H9 (cell line): Measurements from ENCODE around the gene RLN3. TPM values are rescaled to one million over a fixed set of nuclear protein-coding genes. Genes with fewer than 3 reads are reported as not detected.

Source experiments
- DNase-seq: peaks from one replicate; pipeline ENCODE4 v3.0.0-alpha.2; 2017
- H2AFZ ChIP-seq: one replicate; pipeline ENCODE4 v1.6.1; 2013; ENCODE audit warnings: mild to moderate bottlenecking, low read length, control low read depth, moderate library complexity
- H2AK5ac ChIP-seq: 2 replicates; pipeline ENCODE4 v1.6.1; 2013; ENCODE audit warnings: low read length, control low read depth, mixed read lengths; ENCODE audit not compliant: insufficient read length
- H2BK120ac ChIP-seq: one replicate; pipeline ENCODE4 v1.6.1; 2013; ENCODE audit warnings: low read depth, mild to moderate bottlenecking, low read length, control low read depth, inconsistent platforms; ENCODE audit not compliant: poor library complexity, severe bottlenecking
- H2BK12ac ChIP-seq: 2 replicates; pipeline ENCODE4 v1.6.1; 2013; ENCODE audit warnings: low read length, control low read depth, mixed read lengths, low read depth; ENCODE audit not compliant: insufficient read length
- H2BK15ac ChIP-seq: 2 replicates; pipeline ENCODE4 v1.6.1; 2013; ENCODE audit warnings: low read depth, low read length, control low read depth
- H2BK20ac ChIP-seq: one replicate; pipeline ENCODE4 v1.6.1; 2013; ENCODE audit warnings: low read depth, mild to moderate bottlenecking, low read length, control low read depth, inconsistent platforms; ENCODE audit not compliant: poor library complexity, severe bottlenecking
- H2BK5ac ChIP-seq: 2 replicates; pipeline ENCODE4 v1.6.1; 2013; ENCODE audit warnings: low read length, control low read depth, mixed read lengths; ENCODE audit not compliant: insufficient read length
- H3K14ac ChIP-seq: 2 replicates; pipeline ENCODE4 v1.6.1; 2013; ENCODE audit warnings: low read length, control low read depth; ENCODE audit not compliant: insufficient read depth
- H3K18ac ChIP-seq: 2 replicates; pipeline ENCODE4 v1.6.1; 2013; ENCODE audit warnings: low read depth, mild to moderate bottlenecking, mixed read lengths, low read length, control low read depth; ENCODE audit not compliant: insufficient read length
- H3K23ac ChIP-seq: 2 replicates; pipeline ENCODE4 v1.6.1; 2013; ENCODE audit warnings: low read length, control low read depth, mixed read lengths, low read depth; ENCODE audit not compliant: insufficient read length
- H3K23me2 ChIP-seq: 2 replicates; pipeline ENCODE4 v1.6.1; 2013; ENCODE audit warnings: low read depth, mild to moderate bottlenecking, mixed read lengths, low read length, control low read depth; ENCODE audit not compliant: insufficient read length, poor library complexity, severe bottlenecking
- H3K27ac ChIP-seq: 2 replicates; pipeline ENCODE4 v1.5.1; 2013; ENCODE audit warnings: low read length, control low read depth, mixed read lengths, low read depth; ENCODE audit not compliant: insufficient read length
- H3K27me3 ChIP-seq: 2 replicates; pipeline ENCODE4 v1.6.1; 2013; ENCODE audit warnings: low read length, control low read depth, inconsistent platforms; ENCODE audit not compliant: insufficient read depth
- H3K4ac ChIP-seq: 2 replicates; pipeline ENCODE4 v1.6.1; 2013; ENCODE audit warnings: low read depth, mild to moderate bottlenecking, control low read depth, inconsistent platforms, low read length, moderate library complexity
- H3K4me1 ChIP-seq: 2 replicates; pipeline ENCODE4 v1.6.1; 2013; ENCODE audit warnings: low read length, control low read depth, inconsistent platforms; ENCODE audit not compliant: insufficient read depth
- H3K4me2 ChIP-seq: 2 replicates; pipeline ENCODE4 v1.6.1; 2013; ENCODE audit warnings: low read length, control low read depth, mixed read lengths; ENCODE audit not compliant: insufficient read length, insufficient read depth
- H3K56ac ChIP-seq: 2 replicates; pipeline ENCODE4 v1.6.1; 2013; ENCODE audit warnings: low read depth, mild to moderate bottlenecking, mixed read lengths, low read length, control low read depth; ENCODE audit not compliant: insufficient read length
- H3K79me1 ChIP-seq: 2 replicates; pipeline ENCODE4 v1.6.1; 2013; ENCODE audit warnings: low read depth, mild to moderate bottlenecking, moderate library complexity, low read length, control low read depth, inconsistent platforms; ENCODE audit not compliant: insufficient read depth, poor library complexity, severe bottlenecking
- H3K79me2 ChIP-seq: 2 replicates; pipeline ENCODE4 v1.6.1; 2013; ENCODE audit warnings: low read length, control low read depth, inconsistent platforms; ENCODE audit not compliant: insufficient read depth
- H3K9ac ChIP-seq: 2 replicates; pipeline ENCODE4 v1.6.1; 2013; ENCODE audit warnings: low read length, control low read depth, mixed read lengths; ENCODE audit not compliant: insufficient read length; ENCODE audit errors: extremely low read depth
- H3K9me3 ChIP-seq: one replicate; pipeline ENCODE4 v1.6.1; 2013; ENCODE audit warnings: low read depth, low read length, inconsistent platforms; ENCODE audit not compliant: control insufficient read depth
- H3T11ph ChIP-seq: one replicate; pipeline ENCODE4 v1.6.1; 2013; ENCODE audit warnings: mild to moderate bottlenecking, low read length, control low read depth, inconsistent platforms
- H4K20me1 ChIP-seq: one replicate; pipeline ENCODE4 v1.6.1; 2013; ENCODE audit not compliant: control insufficient read depth, insufficient read length, insufficient read depth
- H4K5ac ChIP-seq: 2 replicates; pipeline ENCODE4 v1.6.1; 2013; ENCODE audit warnings: low read depth, mild to moderate bottlenecking, mixed read lengths, low read length, control low read depth; ENCODE audit not compliant: insufficient read length
- H4K8ac ChIP-seq: replicated peaks from 2 replicates; pipeline ENCODE4 v1.6.1; 2013; ENCODE audit warnings: low read length, control low read depth, mixed read lengths, low read depth; ENCODE audit not compliant: insufficient read length
- H4K91ac ChIP-seq: 2 replicates; pipeline ENCODE4 v1.6.1; 2013; ENCODE audit warnings: low read depth, mild to moderate bottlenecking, moderate library complexity, mixed read lengths, low read length, control low read depth; ENCODE audit not compliant: insufficient read length
- H3K27ac Mint-ChIP-seq, 3 experiments: 2 replicates in 2 of 3; 3 replicates in 1 of 3; pipeline ENCODE4 v1.8.0; 2020 to 2021; ENCODE audit warnings: mixed read lengths in 3 of 3, mild to moderate bottlenecking in 1 of 3, moderate library complexity in 1 of 3
- H3K27me3 Mint-ChIP-seq: 2 replicates; pipeline ENCODE4 v1.8.0; 2021; ENCODE audit warnings: low read depth, mild to moderate bottlenecking, moderate library complexity, mixed read lengths
- H3K36me3 Mint-ChIP-seq, 3 experiments: 2 replicates in 2 of 3; 3 replicates in 1 of 3; pipeline ENCODE4 v1.8.0; 2020 to 2021; ENCODE audit warnings: low read depth in 3 of 3, mixed read lengths in 3 of 3; ENCODE audit not compliant: insufficient read depth in 1 of 3
- H3K4me1 Mint-ChIP-seq, 2 experiments: 2 replicates each; pipeline ENCODE4 v1.8.0; 2020; ENCODE audit warnings: mixed read lengths in 2 of 2
- H3K4me3 Mint-ChIP-seq, 2 experiments: 2 replicates in 1 of 2; 3 replicates in 1 of 2; pipeline ENCODE4 v1.8.0; 2020 to 2021; ENCODE audit warnings: mild to moderate bottlenecking in 2 of 2, mixed read lengths in 2 of 2, moderate library complexity in 1 of 2
- H3K9me3 Mint-ChIP-seq, 2 experiments: 2 replicates in 1 of 2; 3 replicates in 1 of 2; pipeline ENCODE4 v1.8.0; 2020; ENCODE audit warnings: mild to moderate bottlenecking in 2 of 2, mixed read lengths in 2 of 2, moderate library complexity in 1 of 2
- WGBS: extraction: QIAGEN DNeasy Blood & Tissue Kit; methylation state at CpG from one replicate; pipeline ENCODE4 v1.1.7; 2013; ENCODE audit warnings: missing lambda C conversion rate, low lambda C conversion rate, mixed read lengths; ENCODE audit not compliant: insufficient read length; ENCODE audit errors: extremely low coverage; 5-methylcytosine and 5-hydroxymethylcytosine counted together
- total RNA-seq: library from RNA; stranded (reverse); gene quantifications from 2 replicates; pipeline ENCODE4 v1.2.1, GENCODE V29; 2021
- TF ChIP-seq, protein P1 (sequence below): fragments of 200-600 bp; sonication (generic); conservative IDR thresholded peaks from 3 replicates; pipeline ENCODE4 v1.8.0; 2021; ENCODE audit warnings: antibody characterized with exemption, mild to moderate bottlenecking

Gene RLN3
- total RNA-seq, 1 experiment from 2014 or later: not detected

DNA sequence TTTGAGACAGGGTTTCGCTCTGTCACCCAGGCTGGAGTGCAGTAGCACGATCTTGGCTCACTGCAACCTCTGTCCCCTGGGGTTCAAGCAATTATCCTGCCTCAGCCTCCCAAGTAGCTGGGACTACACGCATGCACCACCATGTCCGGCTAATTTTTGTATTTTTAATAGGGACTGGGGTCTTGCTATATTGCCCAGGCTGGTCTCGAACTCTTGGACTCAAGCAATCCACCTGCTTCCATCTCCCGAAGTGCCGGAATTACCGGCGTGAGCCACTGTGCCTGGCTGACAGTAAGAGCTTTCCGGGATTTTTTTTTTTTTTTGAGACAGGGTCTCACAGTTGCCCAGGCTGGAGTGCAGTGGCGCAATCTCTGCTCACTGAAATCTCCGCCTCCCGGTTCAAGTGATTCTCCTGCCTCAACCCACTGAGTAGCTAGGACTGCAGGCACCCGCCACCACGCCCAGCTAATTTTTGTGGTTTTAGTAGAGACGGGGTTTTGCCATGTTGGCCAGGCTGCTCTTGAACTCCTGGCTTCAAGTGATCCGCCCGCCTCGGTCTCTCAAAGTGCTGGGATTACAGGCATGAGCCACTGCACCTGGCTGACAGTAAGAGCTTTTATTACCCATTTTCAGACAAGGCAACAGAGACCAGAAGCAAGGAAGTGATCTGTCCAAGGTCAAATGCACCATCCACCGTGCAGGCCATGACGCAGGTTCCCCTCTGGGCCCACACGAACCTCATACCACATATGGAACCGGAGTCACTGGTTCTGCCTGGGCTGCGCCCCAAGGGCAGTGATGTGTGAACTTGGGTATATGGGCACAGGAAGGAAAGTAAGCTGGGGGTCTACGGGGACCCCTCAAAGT, 42.8 kb upstream of the RLN3 start:
- Mint-ChIP-seq H3K4me3 (peak overlapping the region in 1 of 2 experiments; percentile 61; a peak in 3 of 5 replicates), H3K9me3 (no peaks in the 10 kb centered on the region; a peak in 1 of 5 replicates), H3K27me3 (no peaks in the 10 kb centered on the region), H3K27ac (peak overlapping the region; percentile 87 to 95 (median 95)), H3K4me1 (peaks cover 45 to 56% of the 10 kb centered on the region in 2 experiments), H3K36me3 (peaks cover 0 to 15% (median 7%) of the 10 kb centered on the region in 3 experiments; a peak in 6 of 7 replicates)
- Histone ChIP-seq H4K20me1 (no peaks in the 10 kb centered on the region), H2AK5ac (no peak overlapping the region), H2BK20ac (no peak overlapping the region), H3K4me2 (no peak overlapping the region), H3K79me2 (no peaks in the 10 kb centered on the region), H3K27ac (no peak overlapping the region), H2BK120ac (no peak overlapping the region), H3K4me1 (peaks cover 3% of the 10 kb centered on the region; the same call in 1 of the 2 replicates), H2BK5ac (no peak overlapping the region), H2AFZ (no peak overlapping the region), H3K23ac (no peak overlapping the region), H3K14ac (no peak overlapping the region), H4K8ac (no peak overlapping the region), H3K9ac (no peak overlapping the region), H3K56ac (no peak overlapping the region), H2BK12ac (no peak overlapping the region), H3K79me1 (no peaks in the 10 kb centered on the region), H3K27me3 (no peaks in the 10 kb centered on the region), H3K4ac (no peak overlapping the region), H3K9me3 (no peaks in the 10 kb centered on the region), H3K23me2 (no peaks in the 10 kb centered on the region), H4K5ac (no peak overlapping the region), H2BK15ac (no peak overlapping the region), H4K91ac (no peak overlapping the region), H3T11ph (no peak overlapping the region), H3K18ac (peak overlapping the region; percentile 36)
- WGBS: no CpG with 5 or more reads among the region's 25 CpGs
- DNase-seq: no peak
- TF ChIP-seq, protein P1, sequence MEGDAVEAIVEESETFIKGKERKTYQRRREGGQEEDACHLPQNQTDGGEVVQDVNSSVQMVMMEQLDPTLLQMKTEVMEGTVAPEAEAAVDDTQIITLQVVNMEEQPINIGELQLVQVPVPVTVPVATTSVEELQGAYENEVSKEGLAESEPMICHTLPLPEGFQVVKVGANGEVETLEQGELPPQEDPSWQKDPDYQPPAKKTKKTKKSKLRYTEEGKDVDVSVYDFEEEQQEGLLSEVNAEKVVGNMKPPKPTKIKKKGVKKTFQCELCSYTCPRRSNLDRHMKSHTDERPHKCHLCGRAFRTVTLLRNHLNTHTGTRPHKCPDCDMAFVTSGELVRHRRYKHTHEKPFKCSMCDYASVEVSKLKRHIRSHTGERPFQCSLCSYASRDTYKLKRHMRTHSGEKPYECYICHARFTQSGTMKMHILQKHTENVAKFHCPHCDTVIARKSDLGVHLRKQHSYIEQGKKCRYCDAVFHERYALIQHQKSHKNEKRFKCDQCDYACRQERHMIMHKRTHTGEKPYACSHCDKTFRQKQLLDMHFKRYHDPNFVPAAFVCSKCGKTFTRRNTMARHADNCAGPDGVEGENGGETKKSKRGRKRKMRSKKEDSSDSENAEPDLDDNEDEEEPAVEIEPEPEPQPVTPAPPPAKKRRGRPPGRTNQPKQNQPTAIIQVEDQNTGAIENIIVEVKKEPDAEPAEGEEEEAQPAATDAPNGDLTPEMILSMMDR: no peak
